ENCODE measurements around the gene IGF2BP1.
"Not testable (repeated sequence)": the region's sequence is repeated elsewhere in the genome, so short reads cannot be mapped to it uniquely, and the experiment has no call there.

The IGF2BP1 gene

DNA sequence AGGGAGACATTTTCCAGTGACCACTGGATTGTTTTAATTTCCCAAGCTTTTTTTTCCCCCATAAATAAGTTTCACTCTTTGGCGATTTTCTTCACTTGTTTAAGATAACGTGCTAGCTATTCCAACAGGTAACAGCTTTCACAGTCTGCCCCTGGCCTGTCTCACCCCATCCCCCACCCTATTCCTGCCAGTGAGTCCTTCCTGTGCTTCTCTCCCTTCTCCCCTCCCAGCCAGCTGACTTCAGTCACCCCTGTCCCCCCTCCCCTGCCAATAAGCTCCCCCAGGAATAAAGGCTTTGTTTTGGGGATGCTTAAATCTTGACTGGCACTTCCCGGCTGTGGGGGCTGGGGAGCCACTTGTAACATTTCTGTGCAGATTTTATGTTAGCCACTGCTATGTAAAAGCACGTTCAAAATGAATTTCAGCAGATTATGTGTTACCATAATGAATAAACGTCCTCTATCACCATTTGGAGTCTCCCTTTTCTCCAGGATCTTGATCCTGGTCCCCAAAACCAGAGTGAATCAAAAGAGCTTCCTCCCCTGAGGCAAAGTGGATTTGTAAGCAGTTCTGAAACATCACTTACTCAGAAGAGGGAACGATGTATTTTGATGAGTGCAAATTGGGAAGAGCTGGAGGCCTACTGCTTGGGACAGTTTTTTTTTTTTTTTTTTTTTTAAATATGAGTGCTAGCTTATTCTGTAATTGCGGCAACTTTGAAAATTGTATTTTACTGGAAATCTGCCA lies 58.2 kb downstream of the IGF2BP1 start:
- FAIRE-seq, result no peak

DNA sequence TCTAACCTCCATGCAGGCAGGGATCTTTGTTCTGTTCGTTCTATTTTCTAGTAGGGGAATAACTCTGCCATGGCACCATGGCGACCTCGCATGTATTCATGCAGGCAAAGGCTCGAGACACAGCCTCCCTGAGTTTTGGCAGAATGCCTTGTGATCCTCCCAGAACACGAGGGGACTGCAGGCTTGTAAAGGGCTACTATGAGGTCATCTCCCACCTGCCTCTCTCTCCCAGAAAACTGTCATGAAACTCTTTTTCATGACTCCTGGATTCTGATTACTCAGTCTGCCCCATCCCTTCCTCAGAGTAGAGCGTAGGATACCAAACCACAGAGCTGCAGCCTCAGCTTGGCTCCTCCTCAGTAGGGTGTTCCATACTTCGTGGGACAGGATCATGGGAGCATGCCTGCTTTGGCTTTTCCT lies 64.3 kb downstream of the IGF2BP1 start:
- no peak for FAIRE-seq

- no peak for FAIRE-seq
Observed at GRCh38 chr17:49063652-49064051, 66.5 kb downstream of the IGF2BP1 start.

DNA sequence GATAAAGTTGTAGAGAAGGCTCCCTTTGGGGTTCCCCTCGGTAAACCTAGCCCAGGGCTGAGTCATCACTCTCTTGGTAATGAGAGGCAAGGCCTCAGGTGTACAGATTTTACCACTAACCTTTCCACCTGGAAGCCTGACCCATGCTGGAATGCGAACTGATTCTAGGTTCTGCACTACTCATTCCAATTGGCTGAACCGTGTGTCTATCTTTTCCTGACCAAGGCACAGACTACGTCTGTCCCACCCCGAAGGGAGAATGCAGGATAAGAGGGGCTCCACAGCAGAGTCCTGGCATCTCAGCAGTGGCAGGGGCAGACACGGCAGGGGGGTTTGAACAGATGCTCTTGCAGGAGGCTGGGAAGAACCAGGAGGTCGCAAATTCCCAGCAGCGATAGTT lies 70.0 kb downstream of the IGF2BP1 start:
- no peak for FAIRE-seq

DNA sequence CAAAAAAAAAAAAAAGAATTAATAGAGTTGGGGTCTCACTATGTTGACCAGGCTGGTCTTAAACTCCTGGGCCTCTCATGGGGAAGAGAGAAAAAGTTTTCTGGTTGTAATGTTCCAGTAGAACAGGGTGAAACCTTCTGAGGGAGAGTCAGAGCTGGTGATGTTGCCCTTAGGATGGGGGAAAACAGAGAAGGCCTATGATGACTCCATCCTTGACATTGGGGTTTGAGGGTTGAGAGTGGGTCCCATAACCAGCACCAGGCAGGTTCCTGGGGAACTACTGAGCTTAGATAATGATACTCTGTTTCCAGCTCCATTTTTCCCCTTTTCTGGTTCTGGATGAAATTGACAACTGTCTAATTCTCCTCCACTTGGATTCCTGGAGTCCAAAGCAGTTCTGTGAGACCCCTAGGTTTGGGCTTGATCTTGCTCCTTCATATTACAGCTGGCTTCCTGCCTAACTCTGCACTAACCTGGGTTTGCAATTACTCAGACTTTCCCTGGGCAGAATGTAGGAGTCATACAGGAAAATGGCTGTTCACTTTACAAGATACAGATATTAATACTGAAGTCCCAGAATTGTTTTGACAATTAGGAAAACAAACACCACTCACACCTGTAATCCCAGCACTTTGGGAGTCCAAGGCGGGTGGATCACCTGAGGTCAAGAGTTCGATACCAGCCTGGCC lies 72.5 kb downstream of the IGF2BP1 start:
- no peak for FAIRE-seq

DNA sequence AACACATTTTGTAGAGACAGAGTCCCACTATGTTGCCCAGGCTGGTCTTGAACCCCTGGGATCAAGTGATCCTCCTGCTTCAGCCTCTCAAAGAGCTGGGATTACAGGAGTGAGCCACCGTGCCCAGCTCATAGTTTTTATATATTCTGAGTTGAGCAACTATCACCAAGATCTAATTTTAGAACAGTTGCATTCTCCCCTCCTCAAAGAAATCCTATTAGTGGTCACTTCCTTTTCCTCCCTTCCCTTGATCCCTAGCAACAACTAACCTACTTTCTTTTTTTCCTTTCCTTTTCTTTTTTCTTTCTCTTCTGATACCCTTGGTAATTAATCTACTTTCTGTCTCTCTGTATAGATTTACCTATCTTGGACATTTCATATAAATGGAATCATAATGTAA lies 73.9 kb downstream of the IGF2BP1 start:
- FAIRE-seq, result no peak

DNA sequence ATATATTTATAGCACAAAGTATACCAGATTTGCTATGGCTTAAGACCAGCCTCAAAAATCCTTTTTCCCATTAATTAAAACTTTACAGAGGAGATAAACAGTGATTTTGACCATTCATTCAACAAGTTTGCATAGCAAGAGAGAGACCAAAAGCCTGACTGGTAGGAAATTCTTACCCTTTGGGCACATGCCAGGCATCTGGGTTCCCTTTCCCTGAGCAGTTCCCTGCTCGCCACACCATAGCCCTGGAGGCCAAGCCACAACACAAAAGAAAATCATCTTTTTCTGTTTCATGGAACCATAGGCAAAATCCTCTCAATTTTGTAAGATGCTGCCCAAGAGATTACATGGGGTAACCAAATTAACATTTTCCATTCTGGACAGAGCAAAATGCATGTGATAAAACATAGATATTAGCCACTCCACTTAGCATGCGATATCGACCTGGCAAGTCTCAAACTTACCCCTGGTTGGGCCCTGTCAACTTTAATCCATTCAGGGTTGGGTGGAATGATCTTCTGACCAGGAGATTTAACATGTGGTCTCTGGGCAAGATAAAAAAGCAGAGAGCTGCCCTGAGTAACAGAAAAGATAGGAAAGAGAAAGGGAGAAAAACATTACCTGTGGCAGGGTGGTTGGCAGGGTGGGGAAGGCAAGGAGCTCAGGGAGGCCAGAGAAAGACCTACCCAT lies 77.8 kb downstream of the IGF2BP1 start:
- FAIRE-seq, result no peak

DNA sequence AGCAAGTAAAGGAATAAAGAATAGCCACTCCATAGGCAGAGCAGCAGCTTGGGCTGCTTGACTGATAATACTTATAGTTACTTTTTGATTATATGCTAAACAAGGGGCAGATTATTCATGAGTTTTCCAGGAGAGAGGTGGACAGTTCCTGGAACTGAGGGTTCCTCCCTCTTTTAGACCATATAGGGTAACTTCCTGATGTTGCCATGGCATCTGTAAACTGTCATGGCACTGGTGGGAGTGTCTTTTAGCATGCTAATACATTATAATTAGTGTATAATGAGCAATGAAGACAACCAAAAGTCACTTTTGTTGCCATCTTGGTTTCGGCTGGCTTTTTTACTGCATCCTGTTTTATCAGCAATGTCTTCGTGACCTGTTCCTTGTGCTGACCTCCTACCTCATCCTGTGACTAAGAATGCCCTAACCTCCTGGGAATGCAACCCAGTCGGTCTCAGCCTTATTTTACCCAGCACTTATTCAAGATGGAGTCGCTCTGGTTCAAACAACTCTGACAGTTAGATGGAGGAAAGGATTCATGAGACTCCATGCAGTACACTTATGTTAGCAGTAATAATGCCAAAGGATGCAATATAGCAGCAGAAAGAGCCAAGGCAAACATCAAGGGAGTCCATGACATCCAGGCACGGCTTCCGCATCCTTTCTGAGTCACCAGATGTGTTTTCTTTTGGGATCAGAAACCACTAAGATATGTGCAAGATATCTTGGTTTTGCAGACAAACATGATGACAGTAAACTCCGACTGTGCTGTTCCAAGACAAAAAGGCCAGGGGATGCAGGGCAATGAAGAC lies 79.6 kb downstream of the IGF2BP1 start:
- no peak for FAIRE-seq

DNA sequence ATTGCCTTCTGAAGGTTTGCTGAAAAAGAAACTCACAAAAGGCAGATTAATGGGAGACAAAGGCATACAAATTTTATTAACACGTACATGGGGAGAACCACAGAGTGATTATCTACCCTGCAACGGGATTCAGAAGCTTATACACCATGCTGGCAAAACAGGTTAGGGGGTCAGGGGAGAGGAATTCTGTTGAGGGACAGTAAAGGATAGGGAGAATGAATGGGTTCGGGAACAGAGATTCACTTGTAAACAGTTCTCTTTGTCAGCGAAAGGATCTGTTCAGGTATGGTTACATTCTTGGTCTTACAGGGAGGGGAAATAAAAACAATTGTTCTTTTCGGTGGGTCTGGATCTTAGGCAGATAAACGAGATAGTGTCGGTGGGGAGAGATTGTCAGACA lies 81.1 kb downstream of the IGF2BP1 start:
- no peak for FAIRE-seq

GRCh38 chr17:49079840-49080663 lies 82.9 kb downstream of the IGF2BP1 start:
- no peak for FAIRE-seq

DNA sequence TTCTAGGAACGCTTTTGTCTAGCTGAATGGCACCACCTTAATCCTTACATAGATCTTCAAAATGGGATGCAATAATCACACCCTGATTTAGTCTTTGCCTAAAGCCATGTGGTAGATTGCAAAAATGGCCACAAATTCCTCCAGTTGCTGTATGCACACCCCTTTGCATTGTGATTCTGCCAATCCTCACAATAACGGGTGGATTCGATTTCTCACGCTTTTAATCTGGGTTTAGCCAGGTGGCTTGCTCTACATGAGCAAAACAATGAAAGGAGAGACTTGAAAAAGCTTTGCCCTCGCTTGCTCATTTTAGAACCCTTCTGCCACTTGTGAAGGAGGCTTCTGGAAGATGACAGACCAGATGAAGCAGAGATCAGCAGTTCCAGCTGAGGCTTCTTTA lies 85.0 kb downstream of the IGF2BP1 start:
- no peak for FAIRE-seq

DNA sequence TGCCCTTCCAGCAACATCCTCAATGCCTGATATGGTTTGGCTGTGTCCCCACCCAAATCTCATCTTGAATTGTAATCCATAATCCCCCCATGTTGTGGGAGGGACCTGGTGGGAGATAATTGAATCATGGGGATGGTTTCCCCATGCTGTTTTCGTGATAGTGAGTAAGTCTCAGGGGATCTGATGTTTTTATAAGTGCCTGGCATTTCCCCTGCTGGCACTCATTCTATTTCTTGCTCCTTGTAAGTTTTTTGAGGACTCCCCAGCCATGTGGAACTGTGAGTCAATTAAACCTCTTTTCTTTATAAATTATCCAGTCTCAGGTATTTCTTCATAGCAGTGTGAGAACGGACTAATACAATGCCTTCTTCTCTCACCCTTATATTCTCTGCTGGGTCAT lies 87.9 kb downstream of the IGF2BP1 start:
- FAIRE-seq, result not testable (repeated sequence)

GRCh38 chr17:49085565-49086315 lies 88.6 kb downstream of the IGF2BP1 start:
- FAIRE-seq, result no peak

DNA sequence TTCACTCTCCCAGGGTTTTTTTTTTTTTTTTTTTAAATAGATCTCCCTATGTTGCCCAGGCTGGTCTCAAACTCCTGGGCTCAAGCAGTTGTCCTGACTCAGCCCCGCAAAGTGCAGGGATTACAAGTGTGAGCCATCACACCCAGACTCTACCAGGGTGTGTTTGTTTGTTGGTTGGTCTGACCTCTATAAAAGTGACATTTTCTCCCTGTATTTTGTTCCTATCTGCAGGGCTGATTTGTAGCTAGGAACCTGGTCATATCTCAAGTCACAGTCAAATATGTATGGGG lies 89.1 kb downstream of the IGF2BP1 start:
- FAIRE-seq, result no peak

GRCh38 chr17:49086649-49087048 lies 89.5 kb downstream of the IGF2BP1 start:
- no peak for FAIRE-seq

- FAIRE-seq, result no peak
Observed at GRCh38 chr17:49089094-49089493, 91.9 kb downstream of the IGF2BP1 start.

- no peak for FAIRE-seq
Observed at GRCh38 chr17:49090878-49091594, 93.9 kb downstream of the IGF2BP1 start.

GRCh38 chr17:49093131-49093530 lies 95.9 kb downstream of the IGF2BP1 start:
- FAIRE-seq, result no peak

- no peak for FAIRE-seq
Observed at GRCh38 chr17:49100601-49101000, 103.4 kb downstream of the IGF2BP1 start.

- FAIRE-seq, result no peak
Observed at GRCh38 chr17:49101054-49101534, 103.9 kb downstream of the IGF2BP1 start.

DNA sequence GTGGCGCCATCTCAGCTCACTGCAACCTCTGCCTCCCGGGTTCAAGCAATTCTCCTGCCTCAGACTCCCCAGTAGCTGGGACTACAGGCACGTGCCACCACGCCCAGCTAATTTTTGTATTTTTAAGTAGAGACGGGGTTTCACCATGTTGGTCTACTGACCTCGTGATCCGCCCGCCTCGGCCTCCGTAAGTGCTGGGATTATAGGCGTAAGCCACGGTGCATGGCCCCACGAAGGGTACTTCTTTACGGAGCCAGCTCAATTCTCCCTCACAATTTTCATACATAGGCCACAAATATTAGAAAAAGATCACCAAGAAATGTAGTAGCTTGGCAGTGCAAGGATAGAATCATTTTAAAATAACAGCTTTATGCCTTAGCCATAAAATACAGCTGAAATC lies 106.2 kb downstream of the IGF2BP1 start:
- FAIRE-seq, result not testable (repeated sequence)
